Measurements from ENCODE around the gene PMIS2.

The PMIS2 gene

DNA sequence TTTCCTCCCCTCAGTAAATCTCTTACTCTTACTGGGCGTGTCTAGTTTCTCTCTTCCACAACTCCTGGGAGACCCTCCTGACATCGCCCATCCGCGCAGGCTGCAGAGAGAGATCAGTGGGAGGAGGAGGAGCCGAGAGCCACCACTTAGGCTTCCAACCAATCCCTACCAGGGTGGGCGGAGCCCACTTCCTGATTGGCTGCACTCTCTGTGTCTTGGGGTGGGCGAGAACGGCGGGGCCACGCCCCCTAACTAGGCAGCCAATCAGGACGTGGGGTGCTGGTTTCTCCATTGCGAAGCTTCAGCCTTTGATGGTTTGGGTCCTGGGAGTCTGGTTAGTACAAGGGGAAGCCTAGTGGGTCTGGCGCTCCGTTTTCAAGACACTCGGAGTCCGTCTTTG lies at the start of gene PMIS2:
Gene PMIS2 (plus strand): TSS at position 326 of the 400 bp plus-strand sequence. CDS start 87 bp downstream, outside the sequence.
- Histone ChIP-seq H3K27me3 (ENCODE audit: control insufficient read depth, insufficient read depth, low read length) (no peaks in the 10 kb centered on the region), H3K4me1 (no peaks in the 10 kb centered on the region), H2AFZ (no peak within 1 kb of the TSS), H3K9ac (no peak within 1 kb of the TSS), H3K36me3 (ENCODE audit: control insufficient read depth, insufficient read depth, low read length) (no peaks in the 10 kb centered on the region), H3K4me3 (ENCODE audit: low read depth, low read length) (no peak within 1 kb of the TSS), H3K27ac (no peak within 1 kb of the TSS), H3K9me3 (ENCODE audit: control insufficient read depth, low read length) (no peaks in the 10 kb centered on the region), H3K4me2 (ENCODE audit: low read length) (no peak within 1 kb of the TSS), H3K79me2 (no peaks in the 10 kb centered on the region)
- TF ChIP-seq, protein P1, sequence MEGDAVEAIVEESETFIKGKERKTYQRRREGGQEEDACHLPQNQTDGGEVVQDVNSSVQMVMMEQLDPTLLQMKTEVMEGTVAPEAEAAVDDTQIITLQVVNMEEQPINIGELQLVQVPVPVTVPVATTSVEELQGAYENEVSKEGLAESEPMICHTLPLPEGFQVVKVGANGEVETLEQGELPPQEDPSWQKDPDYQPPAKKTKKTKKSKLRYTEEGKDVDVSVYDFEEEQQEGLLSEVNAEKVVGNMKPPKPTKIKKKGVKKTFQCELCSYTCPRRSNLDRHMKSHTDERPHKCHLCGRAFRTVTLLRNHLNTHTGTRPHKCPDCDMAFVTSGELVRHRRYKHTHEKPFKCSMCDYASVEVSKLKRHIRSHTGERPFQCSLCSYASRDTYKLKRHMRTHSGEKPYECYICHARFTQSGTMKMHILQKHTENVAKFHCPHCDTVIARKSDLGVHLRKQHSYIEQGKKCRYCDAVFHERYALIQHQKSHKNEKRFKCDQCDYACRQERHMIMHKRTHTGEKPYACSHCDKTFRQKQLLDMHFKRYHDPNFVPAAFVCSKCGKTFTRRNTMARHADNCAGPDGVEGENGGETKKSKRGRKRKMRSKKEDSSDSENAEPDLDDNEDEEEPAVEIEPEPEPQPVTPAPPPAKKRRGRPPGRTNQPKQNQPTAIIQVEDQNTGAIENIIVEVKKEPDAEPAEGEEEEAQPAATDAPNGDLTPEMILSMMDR (IDR thresholded peaks at IDR 0.05) = no peak

DNA sequence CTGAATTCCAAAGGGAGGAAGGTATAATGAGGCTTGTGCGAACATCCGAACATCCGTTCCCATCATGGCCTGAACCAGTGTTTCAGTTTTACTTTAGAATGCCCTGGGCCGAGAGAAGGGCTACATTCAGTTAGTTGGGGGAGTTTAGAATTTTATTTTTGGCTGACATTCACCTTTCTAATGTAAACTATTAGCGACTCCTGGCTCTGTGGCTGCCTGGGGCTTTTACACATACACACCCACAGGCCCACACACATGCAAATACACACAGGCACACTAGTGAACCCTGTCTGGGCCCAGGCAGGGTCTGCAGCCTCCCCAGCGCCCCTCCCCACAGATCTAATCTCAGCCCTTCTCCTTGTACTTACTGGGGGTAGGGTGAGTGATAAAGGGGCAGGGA lies 46.7 kb upstream of the PMIS2 start:
- Histone ChIP-seq H3K9ac (no peak overlapping the region), H3K36me3 (ENCODE audit: control insufficient read depth, insufficient read depth, low read length) (no peaks in the 10 kb centered on the region), H3K4me3 (ENCODE audit: low read depth, low read length) (no peak overlapping the region), H3K9me3 (ENCODE audit: control insufficient read depth, low read length) (no peaks in the 10 kb centered on the region), H3K4me1 (no peaks in the 10 kb centered on the region), H2AFZ (no peak overlapping the region), H3K27me3 (ENCODE audit: control insufficient read depth, insufficient read depth, low read length) (no peaks in the 10 kb centered on the region), H3K79me2 (no peaks in the 10 kb centered on the region), H3K4me2 (ENCODE audit: low read length) (no peak overlapping the region), H3K27ac (no peak overlapping the region)
- TF ChIP-seq, protein P1 (IDR thresholded peaks at IDR 0.05) = no peak

DNA sequence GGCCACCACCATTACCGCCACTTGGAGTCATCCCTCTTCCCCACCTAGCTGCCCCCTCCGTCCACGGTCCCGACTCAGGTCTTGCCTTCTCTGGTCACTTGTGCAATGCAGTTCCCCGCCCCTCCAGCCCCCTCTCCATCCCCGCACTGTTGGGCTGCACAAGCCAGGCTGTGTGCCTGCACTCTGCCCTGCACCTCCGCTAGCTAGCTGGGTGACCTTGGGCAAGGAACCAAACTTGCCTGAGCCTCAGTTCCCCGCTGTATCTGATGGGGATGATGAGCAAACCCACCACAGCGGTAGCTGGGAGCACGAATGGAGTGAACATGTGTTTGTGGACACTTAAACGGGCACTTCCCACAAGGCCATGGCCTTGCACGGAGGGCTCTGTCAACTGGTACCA lies 46.1 kb upstream of the PMIS2 start:
- Histone ChIP-seq H3K36me3 (ENCODE audit: control insufficient read depth, insufficient read depth, low read length) (no peaks in the 10 kb centered on the region), H3K9me3 (ENCODE audit: control insufficient read depth, low read length) (no peaks in the 10 kb centered on the region), H3K4me3 (ENCODE audit: low read depth, low read length) (no peak overlapping the region), H2AFZ (no peak overlapping the region), H3K9ac (no peak overlapping the region), H3K27ac (no peak overlapping the region), H3K79me2 (no peaks in the 10 kb centered on the region), H3K27me3 (ENCODE audit: control insufficient read depth, insufficient read depth, low read length) (no peaks in the 10 kb centered on the region), H3K4me2 (ENCODE audit: low read length) (no peak overlapping the region), H3K4me1 (no peaks in the 10 kb centered on the region)
- TF ChIP-seq, protein P1 (IDR thresholded peaks at IDR 0.05) = no peak

DNA sequence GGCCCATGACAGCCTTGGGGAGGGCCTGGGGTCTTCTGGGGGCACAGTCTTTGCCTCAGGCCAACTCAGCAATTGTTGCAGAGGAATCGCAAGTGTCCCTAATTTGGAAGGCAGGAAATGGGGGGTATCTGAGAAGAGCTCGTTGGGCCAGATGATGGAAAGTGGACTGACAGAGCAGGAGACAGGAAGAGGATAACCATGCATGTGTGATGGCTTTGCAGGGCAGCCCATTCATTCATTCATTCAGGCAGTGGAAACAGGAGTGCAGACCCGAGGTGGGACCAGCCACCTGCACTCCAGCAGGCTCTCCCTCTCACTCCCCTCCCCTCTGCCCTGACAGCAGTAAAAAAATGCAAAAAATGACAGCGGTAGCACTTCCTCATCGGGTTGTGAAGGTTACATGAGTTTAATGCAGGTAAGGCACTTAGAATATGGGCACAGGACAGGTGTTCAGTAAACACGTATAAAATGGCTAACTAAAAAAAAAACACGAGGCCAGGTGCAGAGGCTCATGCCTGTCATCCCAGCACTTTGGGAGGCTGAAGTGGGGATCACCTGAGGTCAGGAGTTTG lies 45.5 kb upstream of the PMIS2 start:
- Histone ChIP-seq H3K27me3 (ENCODE audit: control insufficient read depth, insufficient read depth, low read length) (no peaks in the 10 kb centered on the region), H3K4me1 (no peaks in the 10 kb centered on the region), H3K36me3 (ENCODE audit: control insufficient read depth, insufficient read depth, low read length) (no peaks in the 10 kb centered on the region), H3K4me2 (ENCODE audit: low read length) (no peak overlapping the region), H3K9me3 (ENCODE audit: control insufficient read depth, low read length) (no peaks in the 10 kb centered on the region), H2AFZ (no peak overlapping the region), H3K79me2 (no peaks in the 10 kb centered on the region), H3K9ac (no peak overlapping the region), H3K4me3 (ENCODE audit: low read depth, low read length) (no peak overlapping the region), H3K27ac (no peak overlapping the region)
- TF ChIP-seq, protein P1 (IDR thresholded peaks at IDR 0.05) = no peak

DNA sequence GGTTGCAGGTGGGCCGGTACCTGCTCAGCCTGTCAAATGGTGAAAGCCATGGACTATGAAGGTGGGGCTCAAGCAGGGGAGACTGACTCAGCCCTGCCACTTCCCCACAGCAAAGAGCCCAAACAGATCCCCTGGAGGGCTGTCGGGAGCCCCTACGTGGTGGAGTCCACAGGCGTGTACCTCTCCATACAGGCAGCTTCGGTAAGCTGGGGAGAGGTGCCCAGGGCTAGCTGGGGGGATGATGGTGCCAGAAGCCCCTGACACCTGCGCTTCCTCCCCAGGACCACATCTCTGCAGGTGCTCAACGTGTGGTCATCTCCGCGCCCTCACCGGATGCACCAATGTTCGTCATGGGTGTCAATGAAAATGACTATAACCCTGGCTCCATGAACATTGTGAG lies 43.8 kb upstream of the PMIS2 start:
- no peak overlapping the region for H3K4me2 ChIP-seq (ENCODE audit: low read length)
- H3K9ac ChIP-seq = no peak overlapping the region
- TF ChIP-seq, protein P1 (IDR thresholded peaks at IDR 0.05) = no peak
- H3K36me3 ChIP-seq (ENCODE audit: control insufficient read depth, insufficient read depth, low read length) = no peaks in the 10 kb centered on the region
- H3K9me3 ChIP-seq (ENCODE audit: control insufficient read depth, low read length) = no peaks in the 10 kb centered on the region
- H3K4me3 ChIP-seq (ENCODE audit: low read depth, low read length) = no peak overlapping the region
- H3K27ac ChIP-seq = no peak overlapping the region
- peaks cover 5% of the 10 kb centered on the region for H3K79me2 ChIP-seq
- no peaks in the 10 kb centered on the region for H3K27me3 ChIP-seq (ENCODE audit: control insufficient read depth, insufficient read depth, low read length)
- peaks cover 6% of the 10 kb centered on the region for H3K4me1 ChIP-seq
- H2AFZ ChIP-seq = no peak overlapping the region
